ENCODE results near the gene SOS1. TPM values are rescaled to one million over a fixed set of nuclear protein-coding genes. Genes with fewer than 3 reads are reported as not detected.

SOS1 gene
- total RNA-seq, 6 experiments from 2014 or later, result 9.6 to 20.1 (median 16.5) TPM

DNA sequence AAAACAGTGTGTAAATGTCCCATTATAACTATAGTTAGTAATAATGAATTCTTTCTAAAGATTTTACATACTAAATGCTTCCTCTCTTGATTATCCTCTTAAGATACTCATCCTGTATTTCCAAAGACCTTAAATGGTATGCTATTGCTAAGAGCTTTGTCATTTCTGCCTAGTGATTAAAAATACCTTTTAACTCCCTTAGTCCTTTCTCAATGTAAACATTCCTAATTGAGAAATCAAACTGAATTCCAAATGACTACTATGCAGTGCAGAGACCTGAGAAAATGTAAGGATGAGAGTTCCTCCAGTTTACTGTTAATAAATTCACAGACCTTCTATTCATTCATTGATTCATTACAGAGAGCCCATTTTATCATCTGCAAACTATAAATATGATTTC, 86.9 kb downstream of the SOS1 start:
- intact Hi-C loops (cut with DNase I), result no loop called here
- H3K9me3 ChIP-seq, result no peaks in the 10 kb centered on the region
- H3K36me3 ChIP-seq, result peaks cover 0 to 7% (median 2%) of the 10 kb centered on the region in 4 donors
- no peak overlapping the region for H3K4me3 ChIP-seq
- no peak for DNase-seq
- H3K27me3 ChIP-seq, result no peaks in the 10 kb centered on the region
- ATAC-seq, result no peak
- H3K27ac ChIP-seq, result no peak overlapping the region
- TF ChIP-seq, protein P1, sequence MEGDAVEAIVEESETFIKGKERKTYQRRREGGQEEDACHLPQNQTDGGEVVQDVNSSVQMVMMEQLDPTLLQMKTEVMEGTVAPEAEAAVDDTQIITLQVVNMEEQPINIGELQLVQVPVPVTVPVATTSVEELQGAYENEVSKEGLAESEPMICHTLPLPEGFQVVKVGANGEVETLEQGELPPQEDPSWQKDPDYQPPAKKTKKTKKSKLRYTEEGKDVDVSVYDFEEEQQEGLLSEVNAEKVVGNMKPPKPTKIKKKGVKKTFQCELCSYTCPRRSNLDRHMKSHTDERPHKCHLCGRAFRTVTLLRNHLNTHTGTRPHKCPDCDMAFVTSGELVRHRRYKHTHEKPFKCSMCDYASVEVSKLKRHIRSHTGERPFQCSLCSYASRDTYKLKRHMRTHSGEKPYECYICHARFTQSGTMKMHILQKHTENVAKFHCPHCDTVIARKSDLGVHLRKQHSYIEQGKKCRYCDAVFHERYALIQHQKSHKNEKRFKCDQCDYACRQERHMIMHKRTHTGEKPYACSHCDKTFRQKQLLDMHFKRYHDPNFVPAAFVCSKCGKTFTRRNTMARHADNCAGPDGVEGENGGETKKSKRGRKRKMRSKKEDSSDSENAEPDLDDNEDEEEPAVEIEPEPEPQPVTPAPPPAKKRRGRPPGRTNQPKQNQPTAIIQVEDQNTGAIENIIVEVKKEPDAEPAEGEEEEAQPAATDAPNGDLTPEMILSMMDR (IDR thresholded peaks at IDR 0.05), result no peak
- TF ChIP-seq POLR2A (IDR thresholded peaks at IDR 0.05), result no peak
- H3K4me1 ChIP-seq, result no peaks in the 10 kb centered on the region

DNA sequence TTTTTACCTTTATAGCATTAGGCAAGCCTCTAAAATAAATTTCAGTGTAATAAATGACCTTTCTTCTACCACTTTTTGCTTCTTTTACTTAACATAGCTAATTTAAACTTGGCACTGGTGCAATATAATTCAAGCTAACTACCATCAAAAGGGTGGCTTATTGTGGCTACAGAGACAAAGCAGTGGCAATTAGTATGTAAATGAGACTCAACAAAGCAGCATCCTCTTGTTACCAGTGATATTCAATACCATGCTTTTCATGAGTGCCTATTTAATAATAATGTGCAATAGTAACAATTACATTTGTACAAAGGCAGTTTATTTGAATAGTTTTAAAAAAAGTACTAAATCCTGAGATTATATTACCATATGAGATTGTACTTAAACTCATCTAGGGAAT, 93.4 kb downstream of the SOS1 start:
- no peak for ATAC-seq
- Histone ChIP-seq H3K36me3 (peaks cover 0 to 9% (median 0%) of the 10 kb centered on the region in 4 donors), H3K9me3 (no peaks in the 10 kb centered on the region), H3K27ac (no peak overlapping the region), H3K4me3 (no peak overlapping the region), H3K4me1 (no peaks in the 10 kb centered on the region), H3K27me3 (no peaks in the 10 kb centered on the region)
- TF ChIP-seq, protein P1 (IDR thresholded peaks at IDR 0.05), result no peak
- TF ChIP-seq POLR2A (IDR thresholded peaks at IDR 0.05), result no peak
- DNase-seq, result no peak
- intact Hi-C loops (cut with DNase I), result no loop called here

DNA sequence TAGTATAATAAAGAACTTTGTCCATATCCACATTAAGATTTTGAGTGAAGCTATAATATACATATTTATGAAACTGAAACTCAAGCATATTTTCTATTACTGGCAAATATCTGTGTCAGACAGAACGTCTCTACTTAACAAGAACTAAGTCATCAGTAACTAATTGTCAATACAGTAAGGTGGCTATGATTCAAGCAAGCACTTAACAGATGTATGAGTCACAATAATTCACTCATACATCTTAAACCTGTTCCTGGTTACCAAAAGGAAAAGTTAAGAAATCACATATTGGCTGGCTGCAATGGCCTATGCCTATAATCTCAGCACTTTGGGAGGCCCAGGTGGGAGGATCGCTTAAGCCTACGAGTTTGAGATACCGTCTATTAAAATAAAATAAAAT, 96.0 kb downstream of the SOS1 start:
- ATAC-seq, result no peak
- TF ChIP-seq POLR2A (IDR thresholded peaks at IDR 0.05), result no peak
- TF ChIP-seq, protein P1 (IDR thresholded peaks at IDR 0.05), result no peak

DNA sequence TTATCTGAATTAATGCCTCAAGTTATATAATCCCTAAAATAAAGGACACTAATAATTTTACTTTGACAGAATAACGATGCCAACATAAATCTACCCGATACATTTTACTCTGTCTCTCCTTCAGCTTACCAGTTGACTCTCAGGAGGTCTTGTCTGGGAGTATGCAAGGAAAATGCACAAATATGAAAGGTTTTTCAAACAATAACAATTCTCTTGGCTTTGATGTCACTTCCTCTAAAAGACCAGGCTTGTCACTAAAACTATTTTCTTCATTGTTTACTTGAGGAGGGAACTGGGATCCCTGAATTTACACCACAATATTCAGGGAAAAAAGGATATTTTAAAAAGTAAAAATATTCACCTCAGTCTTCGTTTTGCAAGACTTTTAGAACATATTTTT, 97.2 kb downstream of the SOS1 start:
- no peak for DNase-seq
- no peak for ATAC-seq
- Histone ChIP-seq H3K4me3 (no peak overlapping the region), H3K9me3 (no peaks in the 10 kb centered on the region), H3K4me1 (no peaks in the 10 kb centered on the region), H3K27me3 (no peaks in the 10 kb centered on the region), H3K27ac (no peak overlapping the region), H3K36me3 (peaks cover 0 to 14% (median 0%) of the 10 kb centered on the region in 4 donors)
- 87% methylated on average over 3 of the region's 3 CpGs for WGBS (ENCODE audit: insufficient coverage, low coverage, low lambda C conversion rate, missing lambda C conversion rate)
- intact Hi-C loops (cut with DNase I), result no loop called here
- no peak for TF ChIP-seq POLR2A (IDR thresholded peaks at IDR 0.05)
- TF ChIP-seq, protein P1 (IDR thresholded peaks at IDR 0.05), result no peak

More for the DNA sequence above, 96.0 kb downstream of the SOS1 start:
- Histone ChIP-seq H3K36me3 (peaks cover 0 to 14% (median 0%) of the 10 kb centered on the region in 4 donors), H3K27me3 (no peaks in the 10 kb centered on the region), H3K4me1 (no peaks in the 10 kb centered on the region), H3K9me3 (no peaks in the 10 kb centered on the region), H3K4me3 (no peak overlapping the region), H3K27ac (no peak overlapping the region)
- DNase-seq, result no peak
- intact Hi-C loops (cut with DNase I), result no loop called here
- WGBS (ENCODE audit: insufficient coverage, low coverage, low lambda C conversion rate, missing lambda C conversion rate), result 93% methylated on average over 4 of the region's 4 CpGs

DNA sequence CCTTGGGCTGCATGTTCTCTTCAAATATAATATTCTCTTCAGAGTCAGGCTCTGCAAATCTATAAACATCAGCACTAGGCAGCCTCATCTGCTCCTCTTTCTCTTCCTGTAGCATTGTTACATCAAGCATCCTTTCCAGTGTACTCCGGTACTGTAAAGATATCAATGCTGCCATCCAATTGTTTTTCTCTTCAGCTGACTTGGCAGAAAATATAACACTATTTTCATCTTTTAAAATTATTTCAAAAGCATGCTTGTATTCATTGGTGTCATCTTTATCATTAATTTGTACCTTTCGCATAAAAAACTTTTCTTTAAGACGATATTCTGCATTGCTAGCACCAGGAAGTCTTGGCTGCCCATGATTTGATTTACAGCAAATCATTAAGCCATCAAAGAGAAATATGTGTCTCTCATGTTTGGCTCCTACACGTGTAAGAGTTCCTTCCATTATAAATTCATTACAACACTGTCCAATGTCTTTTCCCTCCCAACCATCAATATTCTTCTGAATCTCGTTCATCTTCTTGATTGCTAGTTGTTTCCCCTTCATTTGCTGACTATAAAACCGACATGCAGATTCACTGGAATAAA, 98.1 kb downstream of the SOS1 start:
- ATAC-seq (no peak), DNase-seq (no peak)
- Histone ChIP-seq H3K36me3 (peaks cover 0 to 14% (median 0%) of the 10 kb centered on the region in 4 donors), H3K4me3 (no peak overlapping the region), H3K4me1 (no peaks in the 10 kb centered on the region), H3K27ac (no peak overlapping the region), H3K27me3 (no peaks in the 10 kb centered on the region), H3K9me3 (no peaks in the 10 kb centered on the region)
- no peak for TF ChIP-seq POLR2A (IDR thresholded peaks at IDR 0.05)
- TF ChIP-seq, protein P1 (IDR thresholded peaks at IDR 0.05), result no peak
- WGBS (ENCODE audit: insufficient coverage, low coverage, low lambda C conversion rate, missing lambda C conversion rate), result 75% methylated on average over 6 of the region's 6 CpGs
- intact Hi-C loops (cut with DNase I), result no loop called here

All from right lobe of liver (tissue), 6 donors.